ENCODE data around the gene RPL13A.
A peak's percentile ranks its signal among the peaks of the same experiment; 100 is the strongest.
"Not testable (repeated sequence)": the region's sequence is repeated elsewhere in the genome, so short reads cannot be mapped to it uniquely, and the experiment has no call there.

Gene RPL13A

DNA sequence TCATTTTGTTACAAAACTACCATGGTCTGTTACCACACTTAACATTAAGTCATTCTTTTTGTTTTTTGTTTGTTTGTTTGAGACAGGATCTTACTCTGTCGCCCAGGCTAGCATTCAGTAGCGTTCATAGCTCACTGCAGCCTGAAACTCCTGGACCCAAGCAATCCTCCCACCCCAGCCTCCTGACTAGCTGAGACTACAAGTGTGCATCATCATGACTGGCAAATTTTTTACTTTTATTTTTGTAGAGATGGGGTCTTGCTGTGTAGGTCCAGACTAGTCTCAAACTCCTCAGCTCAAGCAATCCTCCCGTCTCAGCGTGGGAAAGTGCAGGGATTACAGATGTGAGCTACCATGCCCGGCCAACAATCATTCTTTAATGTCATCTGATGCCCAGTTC, 31.1 kb upstream of the RPL13A start:
- no peak for DNase-seq (ENCODE audit: low spot score)

- no peak for DNase-seq (ENCODE audit: low spot score)
Measured at GRCh38 chr19:49458567-49458903, 28.9 kb upstream of the RPL13A start.

- DNase-seq (ENCODE audit: low spot score) = no peak
Measured at GRCh38 chr19:49459388-49459787, 28.0 kb upstream of the RPL13A start.

DNA sequence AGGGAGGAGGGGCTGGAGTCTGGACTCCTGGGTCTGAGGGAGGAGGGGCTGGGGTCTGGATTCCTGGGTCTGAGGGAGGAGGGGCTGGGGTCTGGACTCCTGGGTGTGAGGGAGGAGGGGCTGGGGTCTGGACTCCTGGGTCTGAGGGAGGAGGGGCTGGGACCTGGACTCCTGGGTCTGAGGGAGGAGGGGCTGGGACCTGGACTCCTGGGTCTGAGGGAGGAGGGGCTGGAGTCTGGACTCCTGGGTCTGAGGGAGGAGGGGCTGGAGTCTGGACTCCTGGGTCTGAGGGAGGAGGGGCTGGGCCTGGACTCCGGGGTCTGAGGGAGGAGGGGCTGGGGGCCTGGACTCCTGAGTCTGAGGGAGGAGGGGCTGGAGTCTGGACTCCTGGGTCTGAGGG, 26.3 kb upstream of the RPL13A start:
- DNase-seq (ENCODE audit: low spot score) = not testable (repeated sequence)

DNA sequence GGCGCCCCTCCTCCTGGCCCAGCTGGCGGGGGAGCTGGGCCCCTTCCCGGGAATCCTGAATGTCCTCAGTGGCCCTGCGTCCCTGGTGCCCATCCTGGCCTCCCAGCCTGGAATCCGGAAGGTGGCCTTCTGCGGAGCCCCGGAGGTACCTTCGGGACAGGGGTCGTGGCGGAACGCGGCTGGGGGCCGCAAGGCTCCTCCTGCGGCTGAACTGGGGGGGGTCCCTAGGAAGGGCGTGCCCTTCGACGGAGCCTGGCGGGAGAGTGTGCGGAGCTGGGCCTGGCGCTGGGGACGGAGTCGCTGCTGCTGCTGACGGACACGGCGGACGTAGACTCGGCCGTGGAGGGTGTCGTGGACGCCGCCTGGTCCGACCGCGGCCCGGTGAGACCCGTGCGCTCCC, 25.8 kb upstream of the RPL13A start:
- no peak for DNase-seq (ENCODE audit: low spot score)

- no peak for DNase-seq (ENCODE audit: low spot score)
Measured at GRCh38 chr19:49462492-49462891, 24.9 kb upstream of the RPL13A start.

GRCh38 chr19:49463960-49464740, 23.3 kb upstream of the RPL13A start:
- no peak for DNase-seq (ENCODE audit: low spot score)

GRCh38 chr19:49465371-49465770, 22.0 kb upstream of the RPL13A start:
- DNase-seq (ENCODE audit: low spot score) = no peak

GRCh38 chr19:49468199-49468598, 19.2 kb upstream of the RPL13A start:
- no peak for DNase-seq (ENCODE audit: low spot score)

GRCh38 chr19:49468746-49469447, 18.5 kb upstream of the RPL13A start:
- DNase-seq (ENCODE audit: low spot score) = peak; percentile 75

GRCh38 chr19:49469828-49470614, 17.4 kb upstream of the RPL13A start:
- no peak for DNase-seq (ENCODE audit: low spot score)

DNA sequence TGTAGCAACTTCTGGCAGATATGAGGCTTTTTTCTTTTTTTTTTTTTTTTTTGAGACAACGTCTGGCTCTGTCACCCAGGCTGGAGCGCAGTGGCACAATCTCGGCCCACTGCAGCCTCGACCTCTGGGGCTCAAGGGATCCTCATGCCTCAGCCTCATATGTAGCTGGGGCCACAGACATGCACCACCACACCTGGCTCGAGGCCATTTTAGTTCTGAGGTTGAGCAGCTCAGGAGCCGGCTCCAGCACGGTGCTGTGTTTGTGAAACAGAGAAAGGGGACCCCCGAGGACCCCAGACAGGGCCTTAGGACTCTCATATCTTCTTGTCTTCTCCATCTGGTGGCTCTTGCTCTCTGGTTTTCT, 16.8 kb upstream of the RPL13A start:
- DNase-seq (ENCODE audit: low spot score) = no peak

- no peak for DNase-seq (ENCODE audit: low spot score)
Measured at GRCh38 chr19:49472936-49473335, 14.5 kb upstream of the RPL13A start.

- DNase-seq (ENCODE audit: low spot score) = not testable (repeated sequence)
Measured at GRCh38 chr19:49473501-49473867, 13.9 kb upstream of the RPL13A start.

DNA sequence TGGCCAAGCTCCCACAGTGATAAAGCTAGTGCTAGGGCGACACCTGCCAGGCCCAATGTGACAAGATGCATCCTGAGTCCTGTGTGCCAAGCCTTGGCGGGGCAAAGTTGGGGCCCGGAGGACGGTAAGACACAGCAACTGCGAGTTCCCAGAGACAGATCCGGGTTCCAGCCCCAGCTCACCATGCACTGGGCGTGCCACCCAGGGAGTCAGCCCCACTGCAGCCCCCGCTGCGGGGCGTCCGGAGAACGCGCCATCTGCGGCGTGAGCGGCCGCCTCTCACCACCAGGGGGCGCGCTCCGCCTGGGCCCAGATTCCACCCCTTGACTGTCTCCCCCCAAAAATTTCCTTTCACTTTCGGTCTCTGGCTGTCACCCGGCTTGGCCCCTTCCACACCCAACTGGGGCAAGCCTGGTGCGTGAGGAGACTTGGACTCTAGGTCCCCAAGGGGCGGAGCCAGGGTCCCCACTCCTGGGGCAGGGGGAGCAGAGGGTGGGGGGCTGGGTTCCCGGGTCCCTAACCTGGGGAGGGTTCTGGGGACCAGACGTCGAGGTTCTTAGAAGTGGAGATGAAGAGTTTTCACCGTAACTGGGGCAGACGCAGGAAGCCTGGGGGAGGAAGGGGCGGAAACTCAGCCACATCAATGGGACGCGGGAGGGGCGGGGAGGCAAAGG, 13.4 kb upstream of the RPL13A start, which contains the start of gene FLT3LG:
Gene FLT3LG, plus strand, starts transcription at position 348 of the 674 bp plus-strand sequence. CDS start 425 bp downstream, outside the sequence.
- peak; percentile 94 for DNase-seq (ENCODE audit: low spot score)

DNA sequence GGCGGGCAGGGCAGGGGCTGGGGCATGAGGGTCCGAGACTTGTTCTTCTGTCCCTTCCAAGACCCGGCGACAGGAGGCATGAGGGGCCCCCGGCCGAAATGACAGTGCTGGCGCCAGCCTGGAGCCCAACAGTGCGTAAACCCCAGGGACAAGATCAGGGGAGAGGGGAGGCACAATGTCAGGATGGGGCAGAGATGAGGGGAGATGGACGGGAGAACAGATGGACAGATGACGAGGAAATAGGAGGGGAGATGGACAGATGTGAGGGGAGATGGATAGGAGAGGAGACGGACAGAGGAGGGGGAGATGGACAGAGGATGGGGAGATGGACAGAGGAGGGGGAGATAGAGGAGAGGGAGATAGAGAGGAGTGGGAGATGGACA, 12.9 kb upstream of the RPL13A start:
- DNase-seq (ENCODE audit: low spot score) = no peak

GRCh38 chr19:49475191-49475917, 12.1 kb upstream of the RPL13A start:
- peak; percentile 43 for DNase-seq (ENCODE audit: low spot score)

DNA sequence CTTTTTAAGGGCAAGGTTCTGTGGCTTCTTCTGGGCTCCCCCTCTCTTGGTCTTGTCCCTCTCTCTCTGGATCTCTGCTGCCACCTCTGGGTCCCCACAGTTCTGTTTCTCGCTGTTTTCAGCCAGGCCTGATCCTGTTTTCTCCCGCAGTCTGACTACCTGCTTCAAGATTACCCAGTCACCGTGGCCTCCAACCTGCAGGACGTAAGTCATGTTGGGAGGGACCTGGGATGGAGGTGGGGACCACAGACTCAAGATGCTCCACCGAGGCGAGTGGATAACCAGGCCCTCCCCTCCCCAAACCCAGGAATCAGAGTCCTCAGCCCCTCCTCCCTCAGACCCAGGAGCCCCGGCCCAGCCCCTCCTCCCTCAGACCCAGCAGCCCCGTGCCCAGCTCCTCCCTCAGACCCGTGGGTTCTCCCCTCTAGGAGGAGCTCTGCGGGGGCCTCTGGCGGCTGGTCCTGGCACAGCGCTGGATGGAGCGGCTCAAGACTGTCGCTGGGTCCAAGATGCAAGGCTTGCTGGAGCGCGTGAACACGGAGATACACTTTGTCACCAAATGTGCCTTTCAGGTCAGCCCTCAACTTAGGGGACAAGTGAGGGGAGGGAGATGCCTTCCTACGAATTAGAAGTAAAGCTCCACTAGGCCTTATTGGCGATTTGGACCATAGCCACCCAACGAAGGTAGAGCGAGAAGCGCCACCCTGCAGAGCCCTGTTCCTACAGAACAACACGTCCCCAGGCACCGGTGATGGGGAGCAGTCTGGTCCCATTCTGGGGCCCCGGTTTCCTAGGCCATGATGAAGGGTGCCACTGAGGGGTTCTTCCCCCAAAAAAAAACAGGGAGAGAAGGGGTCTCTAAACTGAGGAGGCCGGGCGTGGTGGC, 11.2 kb upstream of the RPL13A start:
- peak; percentile 69 for DNase-seq (ENCODE audit: low spot score)

DNA sequence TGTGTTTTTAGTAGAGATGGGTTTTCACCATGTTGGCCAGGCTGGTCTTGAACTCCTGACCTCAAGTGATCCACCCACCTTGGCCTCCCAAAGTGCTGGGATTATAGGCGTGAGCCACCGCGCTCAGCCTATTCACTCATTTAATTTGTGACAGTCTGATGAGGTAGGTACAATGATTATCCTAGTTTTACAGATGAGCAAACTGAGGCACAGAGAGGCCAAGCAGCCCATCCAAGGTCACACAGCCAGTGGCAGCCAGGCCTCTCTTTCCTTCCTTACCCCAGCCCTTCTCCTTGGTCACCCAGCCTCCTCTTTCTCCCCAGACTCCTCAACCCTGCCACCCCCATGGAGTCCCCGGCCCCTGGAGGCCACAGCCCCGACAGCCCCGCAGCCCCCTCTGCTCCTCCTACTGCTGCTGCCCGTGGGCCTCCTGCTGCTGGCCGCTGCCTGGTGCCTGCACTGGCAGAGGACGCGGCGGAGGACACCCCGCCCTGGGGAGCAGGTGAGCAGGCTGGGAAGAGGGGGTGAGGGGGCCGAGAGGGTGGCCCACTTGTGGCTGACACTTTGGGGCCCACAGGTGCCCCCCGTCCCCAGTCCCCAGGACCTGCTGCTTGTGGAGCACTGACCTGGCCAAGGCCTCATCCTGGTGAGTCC, 7.3 kb upstream of the RPL13A start:
- no peak for DNase-seq (ENCODE audit: low spot score)

- DNase-seq (ENCODE audit: low spot score) = no peak
Measured at GRCh38 chr19:49481020-49481683, 6.3 kb upstream of the RPL13A start.
